C4-2B (cell line): ENCODE data around the gene TLCD3A.

Experiments used
- CTCF ChIP-seq: fragments of 450-650 bp; conservative IDR thresholded peaks from 2 replicates; pipeline ENCODE4 v1.5.1; 2017; ENCODE audit warnings: mild to moderate bottlenecking
- ZFX ChIP-seq: fragments of 450-650 bp; IDR thresholded peaks from 2 replicates; pipeline ENCODE4 v1.6.1; 2017

GRCh38 chr17:751269-752001 lies 19.0 kb downstream of the TLCD3A start:
- no peak for TF ChIP-seq CTCF
- no peak for TF ChIP-seq ZFX
